GM18511 (cell line): ENCODE results near the gene SF3B4.
A peak's percentile ranks its signal among the peaks of the same experiment; 100 is the strongest.
"Not testable (repeated sequence)": the region's sequence is repeated elsewhere in the genome, so short reads cannot be mapped to it uniquely, and the experiment has no call there.

ENCODE experiments used
- ATAC-seq: cut with Tn5 transposase; IDR thresholded peaks from one replicate; pipeline ENCODE4 v1.9.1; 2021; ENCODE audit warnings: mild to moderate bottlenecking, moderate library complexity; ENCODE audit not compliant: unreplicated experiment

The SF3B4 gene, protein sequence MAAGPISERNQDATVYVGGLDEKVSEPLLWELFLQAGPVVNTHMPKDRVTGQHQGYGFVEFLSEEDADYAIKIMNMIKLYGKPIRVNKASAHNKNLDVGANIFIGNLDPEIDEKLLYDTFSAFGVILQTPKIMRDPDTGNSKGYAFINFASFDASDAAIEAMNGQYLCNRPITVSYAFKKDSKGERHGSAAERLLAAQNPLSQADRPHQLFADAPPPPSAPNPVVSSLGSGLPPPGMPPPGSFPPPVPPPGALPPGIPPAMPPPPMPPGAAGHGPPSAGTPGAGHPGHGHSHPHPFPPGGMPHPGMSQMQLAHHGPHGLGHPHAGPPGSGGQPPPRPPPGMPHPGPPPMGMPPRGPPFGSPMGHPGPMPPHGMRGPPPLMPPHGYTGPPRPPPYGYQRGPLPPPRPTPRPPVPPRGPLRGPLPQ

DNA sequence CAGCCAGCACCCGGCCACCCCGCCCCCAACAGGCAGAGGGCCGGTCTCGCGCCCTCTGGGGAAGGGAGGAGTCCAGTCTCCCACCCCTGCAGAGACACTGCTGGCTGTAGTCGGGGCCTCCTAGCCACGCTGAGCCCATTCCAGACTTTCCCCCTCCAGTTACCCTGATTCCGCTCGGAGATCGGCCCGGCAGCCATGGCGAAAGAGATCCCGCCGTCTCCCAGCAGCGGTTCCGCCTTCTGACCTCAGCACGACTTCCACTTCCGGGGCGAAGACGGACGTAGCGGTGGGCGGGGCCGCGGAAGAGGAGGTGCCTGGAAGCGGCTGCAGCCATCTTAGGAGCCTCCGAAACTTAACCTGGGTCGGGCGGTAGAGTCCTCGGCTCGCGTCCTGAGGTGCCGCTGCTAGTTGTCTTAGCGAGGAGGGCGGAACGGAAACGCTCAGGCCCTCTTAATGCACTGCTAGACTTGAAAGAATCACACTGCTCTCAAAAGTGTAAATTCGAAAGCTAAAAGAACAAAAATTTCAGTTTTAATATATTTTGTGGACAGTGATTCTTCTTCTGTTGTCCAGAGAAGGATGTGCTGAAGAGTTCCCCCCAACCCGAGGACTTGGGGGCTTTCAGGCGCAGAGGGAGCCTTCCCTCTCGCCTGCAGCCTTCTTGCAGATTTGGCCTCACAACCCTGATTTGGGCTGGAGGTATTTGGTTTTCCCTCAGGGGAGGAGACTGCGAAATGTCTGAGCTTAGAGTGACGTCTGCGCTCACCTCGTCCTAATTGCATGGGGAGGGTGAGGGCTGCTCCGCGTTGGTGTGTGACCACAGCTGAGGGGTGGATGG, at the start of gene SF3B4:
Gene SF3B4, minus strand, starts transcription at position 241 of the 838 bp plus-strand sequence. Its CDS starts 44 bp downstream, at position 197.
- ATAC-seq = peak; percentile 96

DNA sequence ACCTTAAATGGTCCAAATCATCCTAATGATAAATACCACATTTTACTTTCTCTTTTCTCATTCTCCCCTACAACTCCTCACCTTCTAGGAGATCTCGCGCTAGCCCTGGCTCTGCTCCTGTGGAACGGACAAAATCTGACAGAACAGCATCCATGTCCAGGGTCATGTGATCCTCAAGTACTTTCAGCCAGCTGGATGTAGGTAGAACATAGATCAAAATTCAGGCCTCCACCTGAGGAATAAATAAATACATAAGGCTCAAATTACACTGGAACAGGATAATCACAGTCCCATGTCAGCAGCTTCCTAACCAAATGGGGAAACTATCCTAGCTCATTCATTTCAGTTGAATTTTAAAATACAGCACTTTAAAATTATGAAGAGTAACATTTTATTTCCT, 49.7 kb upstream of the SF3B4 start:
- no peak for ATAC-seq

DNA sequence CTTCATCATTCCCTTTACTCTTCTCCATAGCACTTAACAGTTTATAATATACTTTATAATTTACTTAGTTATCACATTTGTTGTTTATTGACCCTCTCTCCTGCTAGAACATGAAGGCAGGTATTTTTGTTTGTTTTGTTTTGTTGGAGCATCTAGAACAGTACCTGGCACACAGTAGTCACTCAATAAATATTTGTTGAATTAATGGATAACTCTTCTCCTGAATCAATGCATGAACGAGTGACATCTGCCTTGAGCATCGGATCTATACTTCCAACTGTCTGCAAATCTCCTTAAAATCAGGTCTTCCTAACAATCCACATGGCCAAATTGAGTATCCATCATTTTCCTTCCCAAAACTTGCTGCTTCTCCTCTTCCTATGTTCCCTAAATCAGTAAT, 44.9 kb upstream of the SF3B4 start:
- ATAC-seq = no peak

DNA sequence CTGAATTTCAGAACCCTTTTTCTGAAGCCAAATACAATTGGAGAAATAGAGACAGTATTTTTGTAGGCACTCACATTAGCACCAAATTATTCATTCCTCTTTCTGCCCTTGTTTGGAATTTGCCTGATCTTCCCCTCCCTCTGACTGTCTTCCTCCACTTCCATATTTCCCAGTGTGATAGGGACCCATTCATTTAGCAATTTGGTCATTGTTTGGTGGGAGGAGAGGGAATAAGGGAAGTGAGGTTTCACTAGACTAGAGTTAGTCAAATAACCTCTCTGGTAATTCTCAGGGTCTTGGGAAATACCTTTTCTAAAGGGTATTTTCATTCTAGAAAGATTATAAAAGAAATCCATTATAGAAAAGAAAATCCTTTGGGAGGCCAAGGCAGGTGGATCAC, 40.0 kb upstream of the SF3B4 start:
- ATAC-seq = no peak

DNA sequence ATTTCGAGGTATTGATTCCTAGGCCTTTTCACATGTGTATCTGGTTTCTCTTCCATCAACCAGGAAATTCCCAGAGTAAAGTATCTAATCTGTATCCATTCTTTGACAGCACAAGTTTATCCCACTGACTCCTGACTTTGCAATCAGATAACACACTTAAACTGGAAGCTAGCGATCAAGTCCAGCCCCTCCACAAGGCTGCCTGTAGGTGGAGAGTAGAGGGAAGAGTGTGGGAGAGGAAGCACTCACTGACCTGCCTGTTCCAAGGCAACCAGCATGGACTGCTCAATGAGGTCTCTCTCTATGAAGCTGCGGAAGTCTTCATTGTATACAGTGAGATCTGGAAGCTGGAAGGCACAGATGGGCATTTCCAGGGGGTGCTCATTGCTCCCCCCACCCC, 39.4 kb upstream of the SF3B4 start:
- ATAC-seq = no peak

DNA sequence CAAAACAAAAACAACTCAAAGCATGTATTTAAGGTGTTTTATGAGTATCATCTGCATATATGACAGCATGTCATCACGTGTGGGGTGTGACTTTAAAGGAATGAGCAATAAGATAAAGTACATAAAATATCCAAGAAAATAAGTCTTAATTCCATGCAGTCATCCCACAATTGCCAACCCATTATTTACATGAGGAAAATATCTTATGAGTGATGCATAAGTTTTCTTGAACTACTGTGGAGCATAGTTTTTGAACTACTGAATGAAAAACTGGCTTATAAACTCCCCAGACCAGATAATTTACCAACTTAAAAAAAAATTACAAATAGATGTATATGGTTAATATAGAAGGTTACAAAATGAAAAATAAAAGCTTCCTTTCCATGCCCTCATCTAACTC, 38.8 kb upstream of the SF3B4 start:
- no peak for ATAC-seq

DNA sequence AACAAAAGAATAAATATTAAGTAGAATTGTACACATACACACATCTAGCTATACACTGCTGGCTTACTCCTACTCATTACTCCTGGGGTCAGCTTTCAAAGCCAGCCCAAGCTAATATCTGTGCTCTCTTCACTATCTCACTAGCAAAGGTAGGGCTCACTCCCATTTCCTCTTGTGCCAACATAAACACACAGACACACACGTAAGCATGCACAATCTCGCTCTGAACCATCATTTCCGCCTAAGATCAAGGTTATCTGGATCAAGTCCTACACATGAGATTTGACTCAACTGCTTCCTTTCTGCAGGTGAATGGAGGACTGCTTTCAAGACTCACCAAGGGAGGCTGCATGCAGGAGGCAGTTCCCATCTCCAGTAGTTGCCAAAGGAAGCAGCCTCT, 37.8 kb upstream of the SF3B4 start:
- no peak for ATAC-seq

DNA sequence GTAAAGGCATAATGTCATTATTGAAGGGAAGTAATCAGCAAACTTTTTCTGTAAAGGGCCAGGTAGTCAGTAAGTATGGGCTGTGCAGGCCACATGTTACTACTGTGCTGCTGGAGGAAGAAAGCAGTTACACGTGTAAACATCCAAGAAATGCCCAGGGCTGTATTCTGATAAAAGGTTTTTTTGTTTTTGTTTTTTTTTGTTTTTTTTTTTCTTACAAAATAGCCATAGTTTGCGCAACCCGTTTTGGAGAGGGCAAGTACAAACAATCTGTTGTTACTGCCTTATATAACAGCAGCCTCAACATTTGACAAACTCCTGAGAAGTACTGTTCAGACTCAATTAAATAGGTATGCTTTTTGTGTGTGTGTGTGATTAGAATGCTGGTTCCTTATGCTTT, 35.8 kb upstream of the SF3B4 start:
- no peak for ATAC-seq

DNA sequence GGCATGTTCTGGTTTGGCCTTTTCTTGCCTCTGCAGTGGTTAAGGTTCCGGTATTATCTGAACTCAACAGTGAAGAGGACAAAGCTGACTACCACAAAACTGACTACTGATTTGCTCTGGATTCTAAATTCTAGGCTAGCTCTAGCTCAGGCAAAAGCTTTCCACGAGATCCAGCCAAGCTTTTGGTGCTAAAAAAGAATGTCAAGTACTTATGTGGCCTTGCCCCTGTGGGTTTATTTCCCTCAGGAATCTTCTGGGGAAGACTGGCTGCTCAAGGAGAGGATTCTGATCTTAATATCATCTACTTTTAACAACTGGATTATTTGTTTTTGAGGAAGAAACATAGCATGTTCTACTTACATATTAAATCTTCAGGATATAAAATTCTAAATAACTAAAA, 35.1 kb upstream of the SF3B4 start:
- no peak for ATAC-seq

DNA sequence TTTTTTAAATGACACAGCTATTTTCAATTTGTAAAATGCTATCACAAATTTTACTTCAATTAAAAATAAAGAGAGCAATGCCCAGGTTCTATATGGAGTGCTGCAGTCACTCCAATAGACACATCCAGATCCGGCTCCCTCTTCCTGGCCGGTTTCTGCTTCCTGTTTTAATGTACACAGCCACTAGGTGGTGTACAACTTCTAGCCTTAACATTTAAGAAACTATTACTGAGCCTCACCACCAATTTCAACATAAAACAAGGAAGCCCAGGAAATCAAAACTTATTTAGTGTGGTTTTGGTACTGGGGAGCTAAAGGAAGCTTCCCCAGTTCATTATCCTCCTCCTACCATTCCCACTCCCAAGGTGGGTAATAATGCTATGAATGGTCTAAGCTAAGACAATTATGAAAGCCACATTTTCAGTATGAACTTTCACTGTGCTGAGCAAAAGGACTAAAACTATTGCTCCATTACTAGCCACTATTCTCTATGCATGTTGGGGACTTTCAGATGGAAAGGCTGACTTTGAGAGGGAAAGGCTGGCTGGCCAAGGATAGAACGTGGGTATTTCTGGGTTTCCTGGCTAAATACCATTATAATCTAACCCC, 34.5 kb upstream of the SF3B4 start:
- no peak for ATAC-seq

DNA sequence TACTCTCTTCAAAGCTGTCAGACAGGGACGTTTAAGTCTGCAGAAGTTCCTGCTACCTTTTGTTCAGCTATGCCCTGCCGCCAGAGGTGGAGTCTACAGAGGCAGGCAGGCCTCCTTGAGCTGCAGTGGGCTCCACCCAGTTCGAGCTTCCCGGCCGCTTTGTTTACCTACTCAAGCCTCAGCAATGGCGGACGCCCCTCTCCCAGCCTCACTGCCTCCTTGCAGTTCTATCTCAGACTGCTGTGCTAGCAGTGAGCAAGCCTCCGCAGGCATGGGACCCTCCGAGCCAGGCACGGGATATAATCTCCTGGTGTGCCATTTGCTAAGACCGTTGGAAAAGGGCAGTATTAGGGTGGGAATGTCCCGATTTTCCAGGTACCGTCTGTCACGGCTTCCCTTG, 29.9 kb upstream of the SF3B4 start:
- not testable (repeated sequence) for ATAC-seq

DNA sequence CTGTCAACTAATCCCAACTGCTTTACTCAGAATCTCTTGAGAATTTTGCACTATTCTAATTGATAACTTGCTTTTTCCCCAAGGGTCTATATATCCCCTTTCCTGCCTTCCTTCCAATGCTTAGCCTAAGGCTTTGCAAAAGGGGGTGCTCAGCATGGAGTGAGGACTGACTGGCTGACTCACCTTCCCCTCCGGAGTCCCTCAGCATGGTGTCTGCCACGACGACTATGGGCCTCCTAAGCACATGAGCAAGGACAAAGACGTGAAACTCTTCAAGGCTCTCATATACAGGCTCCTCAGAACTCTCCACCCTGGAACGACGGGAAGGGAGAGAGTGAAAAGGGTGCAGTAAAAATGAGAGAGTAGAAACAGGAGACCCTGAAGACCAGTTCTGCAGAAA, 22.3 kb upstream of the SF3B4 start:
- ATAC-seq = no peak

DNA sequence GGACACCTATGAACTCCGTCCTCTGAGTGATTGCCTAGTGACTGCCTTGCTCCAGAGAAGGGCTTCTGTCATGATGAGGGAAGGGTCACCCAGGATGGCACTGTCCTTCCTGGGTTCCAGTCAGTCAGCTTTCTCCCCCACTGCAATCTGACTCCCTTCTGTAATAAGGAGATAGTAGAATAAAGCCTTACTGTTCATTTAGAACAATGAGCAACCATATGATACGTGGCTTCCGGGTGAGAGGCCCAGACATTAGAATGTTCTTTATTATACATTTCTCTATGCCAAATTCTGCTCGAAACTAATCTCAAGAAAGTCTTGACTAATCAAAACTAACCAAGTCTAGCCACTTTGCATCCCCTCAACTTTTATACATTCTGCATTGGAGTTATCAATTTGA, 17.6 kb upstream of the SF3B4 start:
- ATAC-seq = no peak

DNA sequence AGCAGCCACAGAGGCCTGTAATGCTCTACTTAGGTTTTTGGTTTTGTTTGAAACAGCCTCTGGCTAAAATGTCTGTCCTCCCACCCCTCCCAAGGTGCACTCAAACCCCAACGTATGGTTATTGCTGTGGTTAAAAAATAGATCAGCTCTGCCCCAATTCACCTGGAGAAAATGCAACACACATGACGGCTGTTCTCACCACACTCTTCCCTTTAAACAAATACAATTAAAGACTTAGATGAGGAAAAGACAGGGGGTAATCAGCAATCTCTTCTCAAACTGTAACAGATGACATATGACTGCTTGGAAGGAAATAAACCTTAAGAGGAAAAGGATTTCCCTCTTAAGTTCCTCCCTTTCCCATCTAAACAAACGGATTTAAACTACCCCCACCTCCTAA, 15.3 kb upstream of the SF3B4 start:
- ATAC-seq = no peak

DNA sequence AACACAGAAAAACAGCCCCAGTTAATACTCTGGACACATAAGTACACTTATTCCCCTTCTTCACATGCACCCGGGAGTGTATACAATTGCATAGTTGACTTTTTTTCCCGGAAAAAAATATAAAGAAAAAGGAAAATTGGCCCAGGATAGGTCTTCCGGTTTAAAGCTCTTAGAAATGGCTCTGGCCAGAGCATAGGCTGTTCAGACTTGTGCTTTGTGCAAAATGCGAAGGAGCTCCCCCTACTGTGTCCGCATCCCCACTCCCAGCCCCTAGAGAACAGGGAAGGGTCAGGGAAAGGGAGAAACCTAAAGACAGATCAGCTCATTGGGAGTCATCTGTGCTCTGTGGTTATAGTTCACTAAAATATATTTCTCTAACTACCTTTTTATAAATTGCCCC, 14.6 kb upstream of the SF3B4 start:
- no peak for ATAC-seq

DNA sequence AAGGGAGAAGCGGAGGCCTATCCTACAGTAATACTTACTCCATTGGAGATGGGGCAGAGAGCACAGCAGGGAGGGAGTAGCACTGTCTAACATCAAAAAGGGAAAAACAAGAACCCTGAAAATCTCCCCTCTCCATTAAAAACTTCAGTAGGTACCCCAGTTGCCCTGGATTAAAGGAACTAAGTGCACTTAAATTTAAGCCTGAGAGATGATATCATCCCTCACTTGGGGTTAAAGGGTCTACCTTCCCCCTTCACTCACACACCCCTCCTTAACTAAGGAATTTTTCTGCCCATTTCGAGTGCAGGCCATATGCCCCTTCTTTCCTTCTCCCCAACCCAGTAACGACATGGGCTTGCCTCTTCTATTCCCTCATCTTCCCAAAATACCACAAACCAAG, 12.8 kb upstream of the SF3B4 start:
- no peak for ATAC-seq

DNA sequence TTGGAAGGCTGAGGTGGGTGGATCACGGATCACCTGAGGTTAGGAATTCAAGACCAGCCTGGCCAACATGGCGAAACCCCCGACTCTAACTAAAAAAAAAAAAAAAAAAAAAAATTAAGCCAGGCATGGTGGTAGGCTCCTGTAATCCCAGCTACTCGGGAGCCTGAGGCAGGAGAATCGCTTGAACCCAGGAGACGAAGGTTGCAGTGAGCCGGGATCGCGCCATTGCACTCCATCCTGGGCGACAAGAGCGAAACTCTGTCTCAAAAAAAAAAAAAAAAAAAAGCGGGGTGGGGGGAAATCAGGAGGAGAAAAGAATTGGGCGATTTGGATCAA, 11.0 kb upstream of the SF3B4 start:
- not testable (repeated sequence) for ATAC-seq

DNA sequence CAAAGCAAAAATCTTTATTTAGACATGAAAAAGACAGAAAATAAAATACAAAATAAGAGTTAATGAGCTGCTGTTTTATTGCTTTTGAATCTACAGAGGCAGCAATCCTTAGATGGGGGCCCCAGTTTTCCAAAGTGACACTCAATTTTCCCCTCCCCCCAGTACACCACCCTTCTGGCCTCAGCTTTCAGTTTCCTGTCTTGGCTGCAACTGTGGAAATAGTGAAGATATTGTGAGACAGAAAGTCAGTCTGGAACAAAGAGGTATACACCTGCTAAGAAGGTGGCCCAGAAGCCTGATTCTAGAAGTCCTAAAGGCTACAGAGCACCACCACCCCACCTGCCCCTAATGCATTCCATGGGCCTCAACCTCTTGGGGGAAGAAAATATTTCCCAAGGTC, 10.2 kb upstream of the SF3B4 start:
- no peak for ATAC-seq

DNA sequence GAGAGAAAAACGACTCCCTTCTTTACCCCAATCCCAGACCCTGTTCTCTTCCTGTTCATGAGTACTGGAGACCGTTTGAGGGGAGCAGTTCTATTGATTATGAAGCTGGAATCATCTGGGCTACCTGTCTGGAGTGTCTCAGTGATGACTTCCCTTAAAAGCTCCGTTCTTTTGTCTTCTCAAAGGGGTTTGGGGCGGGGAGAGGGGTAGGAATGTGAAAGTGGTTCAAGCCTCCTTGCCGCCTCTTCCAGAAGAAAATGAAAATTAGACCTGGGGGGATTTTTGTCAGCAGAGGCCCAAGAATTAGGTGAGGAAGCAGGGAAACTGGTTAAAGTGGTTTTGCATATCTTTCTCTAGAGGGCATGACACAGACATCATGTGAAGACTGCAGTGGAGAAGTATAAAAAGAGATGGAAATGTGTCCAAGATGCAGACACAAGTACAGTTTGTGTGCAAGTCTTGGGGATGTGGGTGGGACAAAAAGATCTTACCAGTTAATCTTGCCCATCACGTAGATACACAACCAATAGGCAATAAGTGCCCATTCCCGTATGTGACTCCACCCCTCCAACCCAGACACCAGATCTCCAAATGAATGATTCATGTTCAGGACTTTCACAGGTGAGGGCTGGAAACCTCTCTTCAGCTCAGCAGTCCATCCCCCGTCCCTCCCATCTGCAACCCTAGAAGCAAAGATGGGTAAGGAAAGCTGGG, 9.5 kb upstream of the SF3B4 start:
- ATAC-seq = no peak

DNA sequence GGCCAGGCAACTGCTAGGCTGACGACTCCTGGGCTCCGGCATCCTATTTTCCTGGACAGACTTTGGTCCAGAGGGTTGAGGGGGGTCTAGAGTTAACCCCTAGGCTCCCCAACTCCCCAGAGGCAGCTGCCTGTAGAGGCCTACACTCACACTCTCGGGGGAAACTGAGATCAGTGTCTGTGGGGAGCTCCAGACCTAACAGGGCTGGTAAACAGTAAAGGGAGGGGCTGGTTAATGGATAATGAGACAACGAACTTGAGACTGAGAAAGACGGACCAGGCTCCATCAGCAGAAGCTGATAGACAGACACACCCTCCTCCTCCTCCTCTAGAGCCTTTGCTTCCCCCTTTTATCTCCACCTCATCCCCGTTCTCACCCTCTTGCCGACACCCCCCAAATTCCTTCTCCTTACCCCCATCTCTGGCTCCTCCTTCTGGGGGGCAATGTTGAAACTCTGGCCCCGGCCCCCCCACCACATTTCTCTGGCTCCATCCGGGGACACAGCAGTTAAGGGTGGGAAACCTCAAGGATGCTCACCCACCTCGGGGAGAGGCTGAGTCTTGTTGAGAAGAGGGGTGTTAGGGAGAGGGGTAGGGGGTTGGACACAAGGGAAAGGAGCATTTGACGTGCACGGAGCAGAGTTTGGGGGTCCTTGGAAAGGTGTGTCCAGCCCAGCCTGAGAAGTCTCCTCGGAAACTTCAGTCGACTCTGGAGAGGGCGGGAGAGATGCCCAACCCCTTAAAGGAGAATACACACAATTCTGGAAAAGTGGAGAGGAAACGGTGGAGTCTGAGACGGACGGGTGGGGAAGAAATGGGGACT, 8.8 kb upstream of the SF3B4 start, which contains the start of gene MTMR11:
Gene MTMR11, minus strand, starts transcription at position 710 of the 822 bp plus-strand sequence. Its CDS starts 232 bp downstream, at position 478.
- no peak for ATAC-seq
